OCI-LY3 (cell line): Measurements from ENCODE around the gene PRSS36.
A peak's percentile ranks its signal among the peaks of the same experiment; 100 is the strongest.
"Not testable (repeated sequence)": the region's sequence is repeated elsewhere in the genome, so short reads cannot be mapped to it uniquely, and the experiment has no call there.

Experiments
- H2AFZ ChIP-seq: fragments of 200-600, 300-600 bp; shearing (Covaris generic); 2 replicates; pipeline ENCODE4 v1.6.0; 2014; ENCODE audit warnings: antibody characterized with exemption, low read depth, low read length
- H3K27ac ChIP-seq: fragments of 200-600, 300-600 bp; sonication (generic); 2 replicates; pipeline ENCODE4 v1.5.1; 2014; ENCODE audit warnings: mild to moderate bottlenecking, low read length, moderate library complexity, mixed read lengths
- H3K27me3 ChIP-seq: fragments of 200-600, 300-600 bp; sonication (generic); 2 replicates; pipeline ENCODE4 v1.6.1; 2014; ENCODE audit warnings: low read depth, low read length, mixed read lengths
- H3K36me3 ChIP-seq: fragments of 200-600, 300-600 bp; sonication (generic); replicated peaks from 2 replicates; pipeline ENCODE3; 2014; ENCODE audit warnings: low read depth, low read length, mixed read lengths
- H3K4me1 ChIP-seq: fragments of 300-600, 200-600 bp; sonication (generic); 2 replicates; pipeline ENCODE4 v1.6.1; 2014; ENCODE audit warnings: low read length, mixed read lengths
- H3K4me2 ChIP-seq: fragments of 200-600, 300-600 bp; sonication (generic); 2 replicates; pipeline ENCODE4 v1.6.1; 2014; ENCODE audit warnings: low read length, mixed read lengths
- H3K4me3 ChIP-seq: fragments of 300-600, 200-600 bp; sonication (generic); 2 replicates; pipeline ENCODE4 v1.5.1; 2014; ENCODE audit warnings: antibody characterized with exemption, mild to moderate bottlenecking, low read length, moderate library complexity
- H3K79me2 ChIP-seq: fragments of 300-600, 200-600 bp; shearing (Covaris generic); 2 replicates; pipeline ENCODE4 v1.6.1; 2014; ENCODE audit warnings: mild to moderate bottlenecking, low read length, mixed read lengths
- H3K9ac ChIP-seq: fragments of 300-600, 200-600 bp; shearing (Covaris generic); 2 replicates; pipeline ENCODE4 v1.6.0; 2014; ENCODE audit warnings: mild to moderate bottlenecking, low read length, moderate library complexity
- H3K9me3 ChIP-seq: fragments of 200-600, 300-600 bp; shearing (Covaris generic); 2 replicates; pipeline ENCODE4 v1.6.1; 2014; ENCODE audit warnings: low read length, mixed read lengths; ENCODE audit not compliant: insufficient read depth
- H4K20me1 ChIP-seq: fragments of 200-600, 300-600 bp; sonication (generic); 2 replicates; pipeline ENCODE4 v1.6.1; 2016; ENCODE audit warnings: low read length, mixed read lengths; ENCODE audit not compliant: insufficient read depth
- EZH2phosphoT487 ChIP-seq: fragments of 200-600 bp; shearing (Covaris generic); IDR thresholded peaks from 2 replicates; pipeline ENCODE4 v1.6.1; 2018; ENCODE audit warnings: antibody characterized with exemption, mixed run types, low read depth
- TF ChIP-seq, protein P1 (sequence below): fragments of 200-600, 300-600 bp; sonication (generic); IDR thresholded peaks from 2 replicates; pipeline ENCODE4 v1.5.1; 2014; ENCODE audit warnings: antibody characterized with exemption, low read length, low read depth

Gene PRSS36

DNA sequence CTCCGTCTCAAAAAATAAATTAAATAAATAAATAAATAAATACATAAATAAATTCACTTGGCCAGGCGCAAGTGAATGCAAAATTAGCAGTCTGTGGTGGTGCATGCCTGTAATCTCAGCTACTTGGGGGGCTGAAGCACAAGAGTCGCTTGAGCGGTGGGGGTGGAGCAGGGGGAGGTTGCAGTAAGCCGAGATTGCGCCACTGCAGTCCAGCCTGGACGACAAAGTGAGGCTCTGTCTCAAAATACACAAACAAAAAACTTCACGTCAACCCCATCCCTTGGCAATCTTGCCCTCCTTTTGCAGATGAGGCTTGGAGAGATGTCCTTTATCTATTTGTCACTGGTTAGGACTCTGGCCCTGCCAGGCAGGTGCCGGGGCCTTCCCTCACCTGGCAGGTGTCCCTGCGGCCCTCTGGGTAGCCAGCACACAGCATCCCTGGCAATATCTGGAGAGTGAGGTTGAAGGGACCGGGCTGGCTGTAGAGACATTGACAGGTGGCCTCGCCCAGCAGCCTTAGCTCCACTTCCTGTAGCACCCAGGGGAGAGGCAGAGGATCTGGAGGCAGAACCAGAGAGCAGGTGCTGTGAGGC lies 4.4 kb downstream of the PRSS36 start:
- H3K36me3 ChIP-seq, result no peaks in the 10 kb centered on the region
- no peaks in the 10 kb centered on the region for H3K9me3 ChIP-seq
- H3K27me3 ChIP-seq, result peaks cover 7% of the 10 kb centered on the region
- no peaks in the 10 kb centered on the region for H3K79me2 ChIP-seq
- no peak overlapping the region for H3K4me2 ChIP-seq
- H2AFZ ChIP-seq, result no peak overlapping the region
- no peak overlapping the region for H3K27ac ChIP-seq
- peaks cover 12% of the 10 kb centered on the region for H3K4me1 ChIP-seq
- no peak overlapping the region for H3K4me3 ChIP-seq
- no peaks in the 10 kb centered on the region for H4K20me1 ChIP-seq
- TF ChIP-seq, protein P1, sequence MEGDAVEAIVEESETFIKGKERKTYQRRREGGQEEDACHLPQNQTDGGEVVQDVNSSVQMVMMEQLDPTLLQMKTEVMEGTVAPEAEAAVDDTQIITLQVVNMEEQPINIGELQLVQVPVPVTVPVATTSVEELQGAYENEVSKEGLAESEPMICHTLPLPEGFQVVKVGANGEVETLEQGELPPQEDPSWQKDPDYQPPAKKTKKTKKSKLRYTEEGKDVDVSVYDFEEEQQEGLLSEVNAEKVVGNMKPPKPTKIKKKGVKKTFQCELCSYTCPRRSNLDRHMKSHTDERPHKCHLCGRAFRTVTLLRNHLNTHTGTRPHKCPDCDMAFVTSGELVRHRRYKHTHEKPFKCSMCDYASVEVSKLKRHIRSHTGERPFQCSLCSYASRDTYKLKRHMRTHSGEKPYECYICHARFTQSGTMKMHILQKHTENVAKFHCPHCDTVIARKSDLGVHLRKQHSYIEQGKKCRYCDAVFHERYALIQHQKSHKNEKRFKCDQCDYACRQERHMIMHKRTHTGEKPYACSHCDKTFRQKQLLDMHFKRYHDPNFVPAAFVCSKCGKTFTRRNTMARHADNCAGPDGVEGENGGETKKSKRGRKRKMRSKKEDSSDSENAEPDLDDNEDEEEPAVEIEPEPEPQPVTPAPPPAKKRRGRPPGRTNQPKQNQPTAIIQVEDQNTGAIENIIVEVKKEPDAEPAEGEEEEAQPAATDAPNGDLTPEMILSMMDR, result no peak
- no peak for TF ChIP-seq EZH2phosphoT487
- no peak overlapping the region for H3K9ac ChIP-seq

DNA sequence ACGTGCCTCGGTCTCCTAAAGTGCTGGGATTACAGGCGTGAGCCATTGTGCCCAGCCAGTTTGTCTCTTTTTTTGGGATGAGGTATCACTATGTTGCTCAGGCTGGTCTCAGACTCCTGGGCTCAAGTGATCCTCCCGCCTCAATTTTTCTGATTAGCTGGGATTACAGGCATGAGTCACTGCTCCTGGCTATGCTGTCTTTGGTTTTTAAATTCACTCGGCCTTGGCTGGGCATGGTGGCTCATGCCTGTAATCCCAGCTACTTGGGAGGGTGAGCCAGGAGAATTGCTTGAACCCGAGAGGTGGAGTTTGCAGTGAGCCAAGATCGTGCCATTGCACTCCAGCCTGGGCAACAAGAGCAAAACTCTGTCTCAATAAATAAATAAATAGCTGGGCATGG lies 5.4 kb downstream of the PRSS36 start:
- H3K4me1 ChIP-seq, result peaks cover 12% of the 10 kb centered on the region
- H2AFZ ChIP-seq, H3K27me3 ChIP-seq, H3K4me2 ChIP-seq, H3K36me3 ChIP-seq, H3K4me3 ChIP-seq, H4K20me1 ChIP-seq, H3K79me2 ChIP-seq, H3K9me3 ChIP-seq, H3K27ac ChIP-seq, H3K9ac ChIP-seq: not testable (repeated sequence)

DNA sequence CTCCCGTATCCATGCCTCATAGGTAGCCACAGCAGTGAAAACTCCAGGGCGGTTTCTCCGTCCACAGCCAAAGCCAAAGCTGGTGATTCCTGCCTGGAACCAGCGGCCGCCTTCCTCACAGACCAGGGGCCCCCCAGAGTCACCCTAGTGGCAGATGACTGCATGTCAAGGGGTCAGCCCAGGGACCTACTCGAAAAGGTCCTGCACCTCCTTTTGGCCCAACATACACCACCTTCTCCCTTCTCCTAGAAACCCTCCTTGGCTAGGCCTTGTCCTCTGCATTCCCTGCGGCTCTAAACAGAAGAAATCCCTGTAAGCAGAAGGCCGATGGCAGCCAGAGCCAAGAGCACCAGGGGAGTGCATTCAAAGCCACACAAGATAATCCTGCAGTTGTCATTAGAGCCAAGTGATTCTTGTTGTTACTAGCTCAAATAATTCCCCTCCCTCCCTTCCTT lies 6.1 kb downstream of the PRSS36 start:
- H3K36me3 ChIP-seq, result no peaks in the 10 kb centered on the region
- H3K9ac ChIP-seq, result no peak overlapping the region
- H3K4me3 ChIP-seq, result no peak overlapping the region
- no peak overlapping the region for H2AFZ ChIP-seq
- H4K20me1 ChIP-seq, result no peaks in the 10 kb centered on the region
- peaks cover 12% of the 10 kb centered on the region for H3K4me1 ChIP-seq
- no peaks in the 10 kb centered on the region for H3K9me3 ChIP-seq
- H3K4me2 ChIP-seq, result no peak overlapping the region
- H3K27me3 ChIP-seq, result peaks cover 7% of the 10 kb centered on the region
- no peak overlapping the region for H3K27ac ChIP-seq
- TF ChIP-seq EZH2phosphoT487, result no peak
- TF ChIP-seq, protein P1, result no peak
- H3K79me2 ChIP-seq, result no peaks in the 10 kb centered on the region

DNA sequence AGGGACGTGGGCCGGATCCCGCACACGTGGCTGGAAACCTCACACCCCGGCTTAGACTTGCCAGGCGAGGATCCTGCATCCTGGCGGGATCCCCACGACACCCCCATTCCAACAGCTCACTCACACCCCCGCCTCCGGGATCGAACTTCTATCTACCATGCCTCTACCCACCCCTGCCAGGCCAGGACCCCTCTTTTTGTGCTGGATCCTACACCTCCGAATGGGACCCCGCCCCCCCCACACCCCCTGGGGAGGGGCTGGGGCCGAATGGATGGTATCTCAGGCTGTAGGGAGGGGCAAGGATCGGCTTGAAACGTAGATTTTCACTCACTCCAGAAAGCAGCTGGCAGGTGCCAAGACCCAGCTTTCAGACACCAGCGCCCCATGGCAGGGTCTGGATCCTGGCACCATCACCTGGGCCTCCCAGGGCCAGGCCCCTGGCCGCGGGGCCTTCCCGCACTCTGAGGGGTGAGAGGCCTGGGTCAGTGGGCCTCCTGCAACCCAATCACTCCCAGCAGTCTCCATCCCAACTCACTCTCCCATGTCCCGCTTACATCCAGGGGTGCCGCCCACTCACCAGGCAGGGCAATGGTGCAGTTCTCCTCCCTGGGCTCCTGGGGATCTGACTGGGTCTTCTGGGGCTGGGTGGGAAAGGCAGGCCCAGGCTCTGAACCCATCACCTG lies 6.7 kb downstream of the PRSS36 start:
- H3K27me3 ChIP-seq, result peaks cover 7% of the 10 kb centered on the region
- peaks cover 12% of the 10 kb centered on the region for H3K4me1 ChIP-seq
- H3K4me3 ChIP-seq, result peak overlapping the region; percentile 78
- H3K36me3 ChIP-seq, result no peaks in the 10 kb centered on the region
- H3K9me3 ChIP-seq, result no peaks in the 10 kb centered on the region
- 0 out of 2 replicates have a peak overlapping the region, but pooled peaks have one; percentile 71 for H2AFZ ChIP-seq
- H3K9ac ChIP-seq, result peak overlapping the region; percentile 63
- no peak overlapping the region; the same call in 1 of the 2 replicates for H3K27ac ChIP-seq
- no peak for TF ChIP-seq EZH2phosphoT487
- TF ChIP-seq, protein P1, result no peak
- H3K4me2 ChIP-seq, result peak overlapping the region; percentile 87
- no peaks in the 10 kb centered on the region for H4K20me1 ChIP-seq
- no peaks in the 10 kb centered on the region for H3K79me2 ChIP-seq
